GM03348 (cell line): ENCODE results near the gene GFM1.

Experiments
- DNase-seq: peaks from one replicate; pipeline ENCODE4 v3.0.0; 2012; ENCODE audit warnings: low spot score

GFM1 gene

GRCh38 chr3:158644345-158644908 lies at the start of gene GFM1:
Gene GFM1, plus strand, starts transcription at chr3:158644527. Its CDS starts 108 bp downstream, at chr3:158644635.
- DNase-seq: peak; percentile 94

- no peak for DNase-seq
Observed at GRCh38 chr3:158600787-158601186, 43.5 kb upstream of the GFM1 start.

GRCh38 chr3:158602227-158602626 lies 42.1 kb upstream of the GFM1 start:
- DNase-seq: no peak

GRCh38 chr3:158617982-158618875 lies 26.1 kb upstream of the GFM1 start:
- no peak for DNase-seq

GRCh38 chr3:158625881-158626280 lies 18.4 kb upstream of the GFM1 start:
- no peak for DNase-seq

- DNase-seq: no peak
Observed at GRCh38 chr3:158631981-158632380, 12.3 kb upstream of the GFM1 start.

GRCh38 chr3:158640646-158641045 lies 3.7 kb upstream of the GFM1 start:
- DNase-seq: no peak

- no peak for DNase-seq
Observed at GRCh38 chr3:158642005-158642404, 2.3 kb upstream of the GFM1 start.

- DNase-seq: no peak
Observed at GRCh38 chr3:158642474-158643210, 1.7 kb upstream of the GFM1 start.

GRCh38 chr3:158649791-158650190 lies 5.5 kb downstream of the GFM1 start:
- DNase-seq: no peak

- DNase-seq: no peak
Observed at GRCh38 chr3:158651192-158651591, 6.9 kb downstream of the GFM1 start.

GRCh38 chr3:158652463-158652862 lies 8.1 kb downstream of the GFM1 start:
- no peak for DNase-seq

GRCh38 chr3:158658889-158659288 lies 14.6 kb downstream of the GFM1 start:
- no peak for DNase-seq

GRCh38 chr3:158659454-158660237 lies 15.3 kb downstream of the GFM1 start:
- DNase-seq: peak; percentile 83

GRCh38 chr3:158660711-158661110 lies 16.4 kb downstream of the GFM1 start:
- DNase-seq: no peak

GRCh38 chr3:158663246-158663645 lies 18.9 kb downstream of the GFM1 start:
- DNase-seq: no peak

GRCh38 chr3:158663832-158664231 lies 19.5 kb downstream of the GFM1 start:
- DNase-seq: no peak

GRCh38 chr3:158666416-158666815 lies 22.1 kb downstream of the GFM1 start:
- DNase-seq: no peak

- DNase-seq: peak; percentile 7
Observed at GRCh38 chr3:158668506-158668905, 24.2 kb downstream of the GFM1 start.

- no peak for DNase-seq
Observed at GRCh38 chr3:158671821-158672214, 27.5 kb downstream of the GFM1 start.

GRCh38 chr3:158672215-158673176 lies 28.2 kb downstream of the GFM1 start, which contains the start of gene LXN:
Gene LXN, minus strand, starts transcription at chr3:158672648. Its CDS starts 170 bp downstream, at chr3:158672478.
- no peak for DNase-seq
